Measurements from ENCODE around the gene CAMK2D.

- TF ChIP-seq ATF3 (IDR thresholded peaks at IDR 0.05): no peak
- no peak for TF ChIP-seq RAD21 (IDR thresholded peaks at IDR 0.05)
- no peak for TF ChIP-seq SP1 (IDR thresholded peaks at IDR 0.05)
- TF ChIP-seq CTCF (IDR thresholded peaks at IDR 0.05; ENCODE audit: low read depth, low read length, missing input control): no peak
- TF ChIP-seq EGR1 (IDR thresholded peaks at IDR 0.05; ENCODE audit: low read depth in 2 of 2): no peak
- no peak for TF ChIP-seq MAX (IDR thresholded peaks at IDR 0.05)
- no peak for TF ChIP-seq GABPA (IDR thresholded peaks at IDR 0.05 in 1 of 2, conservative IDR thresholded peaks at IDR 0.05 in 1 of 2)
- no peak for TF ChIP-seq YY1 (IDR thresholded peaks at IDR 0.05)
- no peak for TF ChIP-seq RXRA (IDR thresholded peaks at IDR 0.05)
- no peak for TF ChIP-seq REST (IDR thresholded peaks at IDR 0.05)
- no peak for TF ChIP-seq JUND (IDR thresholded peaks at IDR 0.05)
- no peak for TF ChIP-seq TAF1 (conservative IDR thresholded peaks at IDR 0.05)
- TF ChIP-seq HNF4G (IDR thresholded peaks at IDR 0.05): no peak
These were observed 85.5 kb downstream of the CAMK2D start for GRCh38 chr4:113675731-113676697.
